Gastroesophageal sphincter (tissue), 3 donors: Measurements from ENCODE around the gene CPEB1.

ENCODE experiments used
- CTCF ChIP-seq, 4 experiments: fragments of 200-600 bp in 2 of 4; fragments of 450-650 bp in 2 of 4; sonication (generic) in 1 of 4; IDR thresholded peaks; one replicate each; pipeline ENCODE4 v1.5.1; 2017 to 2019; ENCODE audit warnings: antibody characterized with exemption in 4 of 4, mild to moderate bottlenecking in 2 of 4, moderate library complexity in 2 of 4
- EP300 ChIP-seq: sonication (generic); formaldehyde crosslinking; IDR thresholded peaks from one replicate; pipeline ENCODE4 v1.6.1; 2017; ENCODE audit warnings: antibody characterized with exemption, mild to moderate bottlenecking
- POLR2A ChIP-seq, 2 donors: fragments of 450-650 bp; IDR thresholded peaks; one replicate each; pipeline ENCODE4 v1.6.1; 2017; ENCODE audit warnings: antibody characterized with exemption in 2 of 2, mild to moderate bottlenecking in 2 of 2, moderate library complexity in 1 of 2

DNA sequence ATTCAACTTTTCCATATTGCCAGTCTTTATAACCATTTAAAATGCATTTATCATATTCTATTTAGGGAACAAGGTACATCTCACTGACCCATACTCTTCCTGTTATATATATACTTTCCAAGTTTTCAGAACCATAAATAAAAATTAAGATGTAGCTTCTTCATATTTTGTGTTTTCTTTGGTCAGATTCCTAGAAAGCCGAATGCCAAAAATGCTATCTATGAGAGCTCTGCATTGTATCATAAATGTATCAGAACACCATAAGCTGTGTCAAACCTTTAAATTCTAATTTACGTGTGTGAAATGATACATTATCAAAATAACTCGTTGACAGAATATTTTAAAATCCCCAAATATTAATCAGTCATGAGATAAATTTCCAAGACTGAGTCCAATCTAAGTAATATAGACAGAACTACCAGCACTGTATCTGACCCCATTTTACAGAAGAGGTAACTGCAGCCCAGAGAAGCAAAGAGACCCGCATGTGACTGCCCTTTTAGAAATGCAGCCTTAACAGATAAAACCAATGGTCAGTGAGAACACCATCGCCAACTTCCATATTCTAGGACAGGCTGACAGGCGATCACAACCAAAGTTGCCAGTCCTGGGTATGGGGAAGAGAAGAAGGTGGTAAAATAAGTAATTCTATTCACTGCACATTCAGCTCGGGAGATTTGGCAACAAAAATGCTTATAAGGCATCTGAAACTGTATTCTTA is 90.7 kb downstream of the CPEB1 start:
- TF ChIP-seq CTCF (IDR thresholded peaks at IDR 0.05): no peak
- TF ChIP-seq EP300: no peak
- no peak for TF ChIP-seq POLR2A (IDR thresholded peaks at IDR 0.05)
